Mesendoderm (in vitro differentiated cells): ENCODE measurements around the gene RNF220.
"Not testable (repeated sequence)": the region's sequence is repeated elsewhere in the genome, so short reads cannot be mapped to it uniquely, and the experiment has no call there.

Source experiments
- DNase-seq: peaks from one replicate; pipeline ENCODE4 v3.0.0; 2013
- H2AK5ac ChIP-seq: 2 replicates; pipeline ENCODE4 v1.6.1; 2013; ENCODE audit warnings: low read length, inconsistent platforms
- H2BK120ac ChIP-seq: 2 replicates; pipeline ENCODE4 v1.6.1; 2013; ENCODE audit warnings: low read depth, mild to moderate bottlenecking, low read length, moderate library complexity, mixed read lengths
- H2BK15ac ChIP-seq: replicated peaks from 2 replicates; pipeline ENCODE4 v1.6.1; 2013; ENCODE audit warnings: low read depth, mild to moderate bottlenecking, moderate library complexity
- H2BK5ac ChIP-seq: 2 replicates; pipeline ENCODE4 v1.6.1; 2013; ENCODE audit warnings: low read length, inconsistent platforms
- H3K18ac ChIP-seq: 2 replicates; pipeline ENCODE4 v1.6.1; 2013; ENCODE audit warnings: mild to moderate bottlenecking, low read length, mixed read lengths
- H3K23ac ChIP-seq: one replicate; pipeline ENCODE4 v1.6.1; 2013; ENCODE audit warnings: low read length
- H3K27ac ChIP-seq: 2 replicates; pipeline ENCODE4 v1.5.1; 2013; ENCODE audit warnings: low read depth, mild to moderate bottlenecking, inconsistent platforms, low read length, moderate library complexity
- H3K27me3 ChIP-seq: 2 replicates; pipeline ENCODE4 v1.6.1; 2013; ENCODE audit warnings: low read length, control low read depth, mild to moderate bottlenecking, inconsistent platforms; ENCODE audit not compliant: insufficient read depth, poor library complexity
- H3K36me3 ChIP-seq: 2 replicates; pipeline ENCODE4 v1.6.1; 2013; ENCODE audit warnings: low read length, inconsistent platforms; ENCODE audit not compliant: control insufficient read depth, insufficient read depth
- H3K4ac ChIP-seq: one replicate; pipeline ENCODE4 v1.6.1; 2013; ENCODE audit warnings: low read depth, mild to moderate bottlenecking, low read length, moderate library complexity
- H3K4me1 ChIP-seq: 2 replicates; pipeline ENCODE4 v1.6.1; 2013; ENCODE audit warnings: low read depth, low read length, inconsistent platforms; ENCODE audit not compliant: control insufficient read depth
- H3K4me2 ChIP-seq: 2 replicates; pipeline ENCODE4 v1.6.1; 2013; ENCODE audit warnings: low read length
- H3K4me3 ChIP-seq: 2 replicates; pipeline ENCODE4 v1.5.1; 2013; ENCODE audit warnings: mild to moderate bottlenecking, low read length
- H3K56ac ChIP-seq: one replicate; pipeline ENCODE4 v1.6.1; 2013; ENCODE audit warnings: low read length
- H3K79me1 ChIP-seq: 2 replicates; pipeline ENCODE4 v1.6.1; 2013; ENCODE audit warnings: low read length, inconsistent platforms
- H3K79me2 ChIP-seq: 2 replicates; pipeline ENCODE4 v1.6.1; 2013; ENCODE audit warnings: mild to moderate bottlenecking, low read length; ENCODE audit not compliant: control insufficient read depth, insufficient read depth
- H3K9ac ChIP-seq: 2 replicates; pipeline ENCODE4 v1.6.1; 2013; ENCODE audit warnings: low read length, inconsistent platforms
- H4K5ac ChIP-seq: one replicate; pipeline ENCODE4 v1.6.1; 2013; ENCODE audit warnings: low read length
- H4K8ac ChIP-seq: one replicate; pipeline ENCODE4 v1.6.1; 2013; ENCODE audit warnings: low read depth, mild to moderate bottlenecking, control low read depth, low read length, moderate library complexity
- WGBS: extraction: QIAGEN DNeasy Blood & Tissue Kit; methylation state at CpG from one replicate; pipeline ENCODE4 v1.1.7; 2013; ENCODE audit warnings: low lambda C conversion rate, missing lambda C conversion rate; ENCODE audit not compliant: insufficient coverage; ENCODE audit errors: extremely low coverage; 5-methylcytosine and 5-hydroxymethylcytosine counted together

The RNF220 gene

GRCh38 chr1:44502823-44503222 is 97.8 kb downstream of the RNF220 start:
- no CpG with 5 or more reads among the region's 6 CpGs for WGBS
- H3K56ac ChIP-seq, H3K4ac ChIP-seq, H2BK5ac ChIP-seq, H3K79me1 ChIP-seq, H3K27ac ChIP-seq, H3K18ac ChIP-seq, H3K4me2 ChIP-seq, H3K36me3 ChIP-seq, DNase-seq, H4K5ac ChIP-seq, H3K27me3 ChIP-seq, H3K79me2 ChIP-seq, H2BK120ac ChIP-seq, H4K8ac ChIP-seq, H3K9ac ChIP-seq, H3K4me3 ChIP-seq, H3K23ac ChIP-seq, H2AK5ac ChIP-seq, H2BK15ac ChIP-seq: not testable (repeated sequence)
- H3K4me1 ChIP-seq: peaks cover 11% of the 10 kb centered on the region

- no peak overlapping the region for H2BK120ac ChIP-seq
- H3K4me2 ChIP-seq: no peak overlapping the region
- no peak overlapping the region for H2BK15ac ChIP-seq
- no peak overlapping the region for H3K23ac ChIP-seq
- no CpG with 5 or more reads among the region's 6 CpGs for WGBS
- DNase-seq: no peak
- no peaks in the 10 kb centered on the region for H3K27me3 ChIP-seq
- H4K8ac ChIP-seq: no peak overlapping the region
- no peak overlapping the region for H3K27ac ChIP-seq
- H3K4me1 ChIP-seq: peaks cover 11% of the 10 kb centered on the region
- no peak overlapping the region for H2AK5ac ChIP-seq
- no peaks in the 10 kb centered on the region for H3K36me3 ChIP-seq
- H4K5ac ChIP-seq: no peak overlapping the region
- no peak overlapping the region for H2BK5ac ChIP-seq
- no peaks in the 10 kb centered on the region for H3K79me1 ChIP-seq
- no peak overlapping the region for H3K18ac ChIP-seq
- H3K4me3 ChIP-seq: no peak overlapping the region
- H3K9ac ChIP-seq: no peak overlapping the region
- H3K56ac ChIP-seq: no peak overlapping the region
- no peak overlapping the region for H3K4ac ChIP-seq
- H3K79me2 ChIP-seq: no peaks in the 10 kb centered on the region
These were observed 98.6 kb downstream of the RNF220 start for GRCh38 chr1:44503625-44504024.

GRCh38 chr1:44505210-44505993 is 100.3 kb downstream of the RNF220 start:
- Histone ChIP-seq H4K8ac (no peak overlapping the region), H3K9ac (no peak overlapping the region), H2BK5ac (no peak overlapping the region), H3K36me3 (no peaks in the 10 kb centered on the region), H4K5ac (no peak overlapping the region), H3K79me1 (no peaks in the 10 kb centered on the region), H3K4me1 (peaks cover 11% of the 10 kb centered on the region), H3K4me2 (no peak overlapping the region), H3K27me3 (no peaks in the 10 kb centered on the region), H3K56ac (no peak overlapping the region), H3K27ac (no peak overlapping the region), H2AK5ac (no peak overlapping the region), H3K18ac (no peak overlapping the region), H2BK120ac (no peak overlapping the region), H3K23ac (no peak overlapping the region), H3K4me3 (no peak overlapping the region), H3K4ac (no peak overlapping the region), H2BK15ac (no peak overlapping the region), H3K79me2 (no peaks in the 10 kb centered on the region)
- no CpG with 5 or more reads among the region's 20 CpGs for WGBS
- no peak for DNase-seq

GRCh38 chr1:44507490-44508396 is 102.7 kb downstream of the RNF220 start:
- H3K9ac ChIP-seq: no peak overlapping the region
- H3K4me2 ChIP-seq: no peak overlapping the region
- H3K23ac ChIP-seq: no peak overlapping the region
- no peak overlapping the region for H4K5ac ChIP-seq
- H4K8ac ChIP-seq: no peak overlapping the region
- peaks cover 11% of the 10 kb centered on the region for H3K4me1 ChIP-seq
- peak overlapping the region; percentile 53 for H3K56ac ChIP-seq
- no peaks in the 10 kb centered on the region for H3K27me3 ChIP-seq
- WGBS: no CpG with 5 or more reads among the region's 26 CpGs
- H3K18ac ChIP-seq: peak overlapping the region; percentile 13
- H3K36me3 ChIP-seq: no peaks in the 10 kb centered on the region
- H3K79me2 ChIP-seq: no peaks in the 10 kb centered on the region
- no peak overlapping the region for H3K27ac ChIP-seq
- no peaks in the 10 kb centered on the region for H3K79me1 ChIP-seq
- no peak overlapping the region for H2BK120ac ChIP-seq
- H3K4ac ChIP-seq: no peak overlapping the region
- no peak overlapping the region for H2BK15ac ChIP-seq
- peak overlapping the region; percentile 3 for H2AK5ac ChIP-seq
- no peak overlapping the region for H3K4me3 ChIP-seq
- no peak overlapping the region for H2BK5ac ChIP-seq
- peak; percentile 39 for DNase-seq

GRCh38 chr1:44508397-44508745 is 103.3 kb downstream of the RNF220 start:
- Histone ChIP-seq H3K79me2 (no peaks in the 10 kb centered on the region), H4K8ac (no peak overlapping the region), H4K5ac (no peak overlapping the region), H3K4ac (no peak overlapping the region), H3K9ac (no peak overlapping the region), H3K23ac (no peak overlapping the region), H2BK15ac (no peak overlapping the region), H3K4me1 (peaks cover 14% of the 10 kb centered on the region), H3K4me2 (no peak overlapping the region), H2AK5ac (peak overlapping the region; percentile 3), H3K36me3 (no peaks in the 10 kb centered on the region), H2BK120ac (no peak overlapping the region), H3K27ac (no peak overlapping the region), H2BK5ac (no peak overlapping the region), H3K18ac (no peak overlapping the region), H3K56ac (no peak overlapping the region), H3K27me3 (no peaks in the 10 kb centered on the region), H3K79me1 (no peaks in the 10 kb centered on the region), H3K4me3 (no peak overlapping the region)
- no peak for DNase-seq
- no CpG with 5 or more reads among the region's 5 CpGs for WGBS
